BJ (cell line): Measurements from ENCODE around the gene DR1. TPM values are rescaled to one million over a fixed set of nuclear protein-coding genes. Genes with fewer than 3 reads are reported as not detected.
A peak's percentile ranks its signal among the peaks of the same experiment; 100 is the strongest.

ENCODE experiments used
- CTCF ChIA-PET: fragments of 350-600 bp; formaldehyde crosslinking; extraction: SDS; loops from one replicate; lab custom pipeline; 2021; ENCODE audit warnings: antibody characterized with exemption, inconsistent platforms; lab: Yijun Ruan, JAX
- POLR2A ChIA-PET: fragments of 300-600 bp; sonication (Branson Sonifier 250); formaldehyde crosslinking; extraction: SDS; loops from one replicate; lab custom pipeline; 2021; ENCODE audit warnings: antibody characterized with exemption; lab: Charles Lee
- DNase-seq: peaks from one replicate; pipeline ENCODE4 v3.0.0-alpha.2; 2011; ENCODE audit warnings: low read depth
- H3K27me3 ChIP-seq: 2 replicates; pipeline ENCODE4 v1.6.0; 2011; ENCODE audit warnings: low read length; ENCODE audit not compliant: control insufficient read depth, insufficient read depth
- H3K36me3 ChIP-seq: 2 replicates; pipeline ENCODE4 v1.5.1; 2011; ENCODE audit warnings: low read length; ENCODE audit not compliant: control insufficient read depth, insufficient read depth
- H3K4me3 ChIP-seq: 2 replicates; pipeline ENCODE4 v1.5.1; 2011; ENCODE audit warnings: low read depth, mild to moderate bottlenecking, control low read depth, low read length
- polyA plus RNA-seq: library from polyadenylated mRNA; depleted of rRNA; stranded (reverse); fragments of >200 nt; gene quantifications from 2 replicates; pipeline ENCODE4 v1.2.3, GENCODE V29; 2011
- TF ChIP-seq, protein P1 (sequence below): IDR thresholded peaks from 2 replicates; pipeline ENCODE4 v1.5.1; 2011; ENCODE audit warnings: low read depth, mild to moderate bottlenecking, control low read depth, inconsistent platforms, low read length, moderate library complexity; ENCODE audit not compliant: insufficient read depth

The DR1 gene
- polyA plus RNA-seq, 1 experiment: 23.3 TPM

- H3K27me3 ChIP-seq: no peaks in the 10 kb centered on the region
- no peak for DNase-seq
- TF ChIP-seq, protein P1, sequence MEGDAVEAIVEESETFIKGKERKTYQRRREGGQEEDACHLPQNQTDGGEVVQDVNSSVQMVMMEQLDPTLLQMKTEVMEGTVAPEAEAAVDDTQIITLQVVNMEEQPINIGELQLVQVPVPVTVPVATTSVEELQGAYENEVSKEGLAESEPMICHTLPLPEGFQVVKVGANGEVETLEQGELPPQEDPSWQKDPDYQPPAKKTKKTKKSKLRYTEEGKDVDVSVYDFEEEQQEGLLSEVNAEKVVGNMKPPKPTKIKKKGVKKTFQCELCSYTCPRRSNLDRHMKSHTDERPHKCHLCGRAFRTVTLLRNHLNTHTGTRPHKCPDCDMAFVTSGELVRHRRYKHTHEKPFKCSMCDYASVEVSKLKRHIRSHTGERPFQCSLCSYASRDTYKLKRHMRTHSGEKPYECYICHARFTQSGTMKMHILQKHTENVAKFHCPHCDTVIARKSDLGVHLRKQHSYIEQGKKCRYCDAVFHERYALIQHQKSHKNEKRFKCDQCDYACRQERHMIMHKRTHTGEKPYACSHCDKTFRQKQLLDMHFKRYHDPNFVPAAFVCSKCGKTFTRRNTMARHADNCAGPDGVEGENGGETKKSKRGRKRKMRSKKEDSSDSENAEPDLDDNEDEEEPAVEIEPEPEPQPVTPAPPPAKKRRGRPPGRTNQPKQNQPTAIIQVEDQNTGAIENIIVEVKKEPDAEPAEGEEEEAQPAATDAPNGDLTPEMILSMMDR: no peak
- no peak overlapping the region for H3K4me3 ChIP-seq
- POLR2A ChIA-PET: no interaction called here
- peaks cover 3% of the 10 kb centered on the region for H3K36me3 ChIP-seq
- CTCF ChIA-PET: no interaction called here
These were observed 6.7 kb downstream of the DR1 start for GRCh38 chr1:93352376-93352775.

GRCh38 chr1:93353286-93353685, 7.6 kb downstream of the DR1 start:
- ChIA-PET POLR2A (no interaction called here), CTCF (no interaction called here)
- no peaks in the 10 kb centered on the region for H3K27me3 ChIP-seq
- no peak overlapping the region for H3K4me3 ChIP-seq
- H3K36me3 ChIP-seq: peaks cover 3% of the 10 kb centered on the region
- peak; percentile 56 for DNase-seq
- TF ChIP-seq, protein P1: no peak

DNA sequence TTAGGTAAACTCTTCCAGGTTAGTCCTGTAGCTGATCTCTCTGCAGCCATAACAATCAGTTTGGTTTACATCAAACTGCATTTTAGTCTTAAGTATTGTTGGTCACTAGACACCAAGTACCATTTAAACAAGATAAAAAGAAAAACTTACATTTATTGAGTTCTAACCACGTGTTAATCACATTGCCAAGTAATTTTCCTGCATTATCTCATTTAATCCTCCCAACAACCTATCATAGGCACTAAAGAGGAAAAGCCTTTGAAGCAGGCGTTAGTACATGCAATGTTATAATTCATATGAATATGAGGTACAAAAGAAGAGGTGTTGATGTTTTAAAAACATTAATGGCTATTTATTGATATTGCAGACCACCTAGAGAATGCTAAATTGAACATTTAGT, 9.0 kb downstream of the DR1 start:
- no peak for DNase-seq
- POLR2A ChIA-PET: no interaction called here
- CTCF ChIA-PET: interaction anchor here (1.1 kb wide), 1 partner anchor 50 kb away, joined by 3 read pairs; no protein-coding TSS in a partner anchor
- H3K36me3 ChIP-seq: peaks cover 3% of the 10 kb centered on the region
- no peaks in the 10 kb centered on the region for H3K27me3 ChIP-seq
- TF ChIP-seq, protein P1: no peak
- H3K4me3 ChIP-seq: no peak overlapping the region

DNA sequence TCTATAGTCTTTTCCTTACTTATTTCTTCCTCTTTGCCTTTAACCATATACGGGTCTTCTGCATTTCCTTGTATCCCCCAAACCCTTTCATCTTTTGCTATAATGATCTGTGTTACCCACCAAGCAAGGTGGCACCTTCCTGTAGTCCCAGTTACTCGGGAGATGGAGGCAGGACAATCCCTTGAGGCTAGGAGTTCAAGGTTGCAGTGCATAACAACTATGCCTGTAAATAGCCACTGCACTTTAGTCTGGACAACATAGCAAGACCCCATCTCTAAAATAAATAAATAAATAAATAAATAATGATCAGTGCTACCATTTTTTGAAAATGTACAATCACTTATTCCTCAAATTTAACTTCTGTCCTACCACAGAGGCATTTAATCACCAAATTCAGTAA, 11.5 kb downstream of the DR1 start:
- no peak for DNase-seq
- Histone ChIP-seq H3K4me3 (no peak overlapping the region), H3K27me3 (no peaks in the 10 kb centered on the region), H3K36me3 (peaks cover 3% of the 10 kb centered on the region)
- CTCF ChIA-PET: no interaction called here
- POLR2A ChIA-PET: no interaction called here
- TF ChIP-seq, protein P1: no peak

DNA sequence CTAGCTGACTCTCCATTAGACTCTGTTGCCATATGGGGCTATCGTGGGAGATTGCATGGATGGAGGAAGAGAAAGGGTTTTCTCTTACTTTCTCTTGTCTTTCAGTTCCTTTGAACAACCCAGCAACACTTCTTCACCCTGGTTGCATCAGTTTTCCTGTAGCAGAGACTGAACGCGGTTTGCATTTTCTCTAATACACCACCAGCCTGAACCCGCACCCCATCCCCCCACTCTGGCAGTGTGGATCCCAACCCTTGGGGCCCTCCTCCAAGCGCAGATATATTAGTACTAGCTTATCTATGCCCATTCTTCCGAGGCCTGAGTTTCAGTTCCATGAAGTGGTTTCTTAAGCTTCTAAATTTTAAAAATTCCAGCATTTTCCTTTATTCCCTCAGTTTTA, 12.6 kb downstream of the DR1 start:
- no peak overlapping the region for H3K4me3 ChIP-seq
- TF ChIP-seq, protein P1: no peak
- POLR2A ChIA-PET: no interaction called here
- CTCF ChIA-PET: interaction anchor here (0.7 kb wide), 1 partner anchor 9 kb away, joined by 5 read pairs; no protein-coding TSS in a partner anchor
- H3K27me3 ChIP-seq: no peaks in the 10 kb centered on the region
- no peak for DNase-seq
- peaks cover 3% of the 10 kb centered on the region for H3K36me3 ChIP-seq
